CD14-positive monocyte (primary cell): ENCODE measurements around the gene ACRBP. TPM values are rescaled to one million over a fixed set of nuclear protein-coding genes. Genes with fewer than 3 reads are reported as not detected.

ENCODE experiments used
- DNase-seq, 3 donors: peaks; one replicate each; pipeline ENCODE4 v3.0.0-alpha.2; 2011 to 2022
- H2AFZ ChIP-seq: 2 replicates; pipeline ENCODE4 v1.6.0; 2012; ENCODE audit warnings: mild to moderate bottlenecking, low read depth, low read length, inconsistent platforms; ENCODE audit not compliant: insufficient read depth, poor library complexity, severe bottlenecking
- H3K27ac ChIP-seq, 2 donors: 1 replicate in 1 of 2; 2 replicates in 1 of 2; pipeline ENCODE4 v1.5.1; 2012 to 2013; ENCODE audit warnings: low read length in 2 of 2, control low read depth in 1 of 2, inconsistent platforms in 1 of 2, low read depth in 1 of 2, mild to moderate bottlenecking in 1 of 2
- H3K27me3 ChIP-seq, 2 donors: one replicate each; pipeline versions ENCODE4 v1.6.0 to v1.6.1; 2011 to 2013; ENCODE audit warnings: low read length in 2 of 2; ENCODE audit not compliant: control insufficient read depth in 2 of 2, insufficient read depth in 2 of 2
- H3K36me3 ChIP-seq, 2 donors: replicated peaks in 1 of 2; 1 replicate in 1 of 2; 2 replicates in 1 of 2; pipeline versions ENCODE4 v1.5.1 to v1.6.1; 2012 to 2013; ENCODE audit warnings: low read length in 2 of 2, control low read depth in 1 of 2, inconsistent platforms in 1 of 2, mild to moderate bottlenecking in 1 of 2; ENCODE audit not compliant: insufficient read depth in 2 of 2, control insufficient read depth in 1 of 2
- H3K4me1 ChIP-seq, 2 donors: 1 replicate in 1 of 2; 2 replicates in 1 of 2; pipeline versions ENCODE4 v1.5.1 to v1.6.1; 2012 to 2013; ENCODE audit warnings: low read length in 2 of 2, control low read depth in 1 of 2, inconsistent platforms in 1 of 2, mild to moderate bottlenecking in 1 of 2, moderate library complexity in 1 of 2; ENCODE audit not compliant: insufficient read depth in 2 of 2, control insufficient read depth in 1 of 2
- H3K4me2 ChIP-seq: replicated peaks from 2 replicates; pipeline ENCODE3; 2012; ENCODE audit warnings: low read length, moderate library complexity, mild to moderate bottlenecking; ENCODE audit not compliant: poor library complexity, severe bottlenecking; ENCODE audit errors: extremely low read depth
- H3K4me3 ChIP-seq, 3 experiments: fragments of 200-600 bp in 1 of 3; sonication (generic) in 1 of 3; replicated peaks in 1 of 3; 1 replicate in 2 of 3; 2 replicates in 1 of 3; pipeline ENCODE4 v1.5.1; 2011 to 2013; ENCODE audit warnings: low read length in 3 of 3, mild to moderate bottlenecking in 3 of 3, control low read depth in 2 of 3, low read depth in 2 of 3, inconsistent platforms in 1 of 3, moderate library complexity in 1 of 3
- H3K79me2 ChIP-seq: 2 replicates; pipeline ENCODE4 v1.6.0; 2012; ENCODE audit warnings: mild to moderate bottlenecking, control low read depth, inconsistent platforms, low read length, moderate library complexity; ENCODE audit not compliant: insufficient read depth
- H3K9ac ChIP-seq: 2 replicates; pipeline ENCODE4 v1.6.0; 2017; ENCODE audit warnings: low read length, mild to moderate bottlenecking; ENCODE audit not compliant: insufficient read depth, poor library complexity, severe bottlenecking
- H3K9me3 ChIP-seq, 2 donors: replicated peaks in 1 of 2; 1 replicate in 1 of 2; 2 replicates in 1 of 2; pipeline versions ENCODE4 v1.5.1 to v1.6.1; 2012 to 2013; ENCODE audit warnings: low read length in 2 of 2, control low read depth in 1 of 2; ENCODE audit not compliant: control insufficient read depth in 1 of 2, insufficient read depth in 1 of 2
- H4K20me1 ChIP-seq: 2 replicates; pipeline ENCODE4 v1.6.0; 2012; ENCODE audit warnings: mild to moderate bottlenecking, low read length, control low read depth, moderate library complexity; ENCODE audit not compliant: insufficient read depth
- H3K27ac Mint-ChIP-seq, 7 donors: one replicate each; pipeline ENCODE4 v1.8.0; 2020; ENCODE audit warnings: mild to moderate bottlenecking in 7 of 7, mixed read lengths in 7 of 7, moderate library complexity in 6 of 7, inconsistent platforms in 2 of 7
- H3K27me3 Mint-ChIP-seq, 3 donors: one replicate each; pipeline ENCODE4 v1.8.0; 2021 to 2022; ENCODE audit warnings: low read depth in 3 of 3, mild to moderate bottlenecking in 3 of 3, mixed read lengths in 3 of 3, moderate library complexity in 3 of 3, inconsistent platforms in 1 of 3
- H3K36me3 Mint-ChIP-seq, 2 donors: one replicate each; pipeline ENCODE4 v1.8.0; 2020; ENCODE audit warnings: mixed read lengths in 2 of 2, inconsistent platforms in 1 of 2, mild to moderate bottlenecking in 1 of 2
- H3K4me1 Mint-ChIP-seq: one replicate; pipeline ENCODE4 v1.8.0; 2020; ENCODE audit warnings: mild to moderate bottlenecking, mixed read lengths
- H3K4me3 Mint-ChIP-seq, 2 donors: one replicate each; pipeline ENCODE4 v1.8.0; 2020; ENCODE audit warnings: mild to moderate bottlenecking in 2 of 2, mixed read lengths in 2 of 2, moderate library complexity in 1 of 2
- H3K9me3 Mint-ChIP-seq, 7 donors: one replicate each; pipeline ENCODE4 v1.8.0; 2020 to 2022; ENCODE audit warnings: mixed read lengths in 7 of 7, mild to moderate bottlenecking in 6 of 7, moderate library complexity in 6 of 7, inconsistent platforms in 2 of 7
- CTCF ChIP-seq: fragments of 200-600 bp; IDR thresholded peaks from one replicate; pipeline ENCODE4 v1.8.0; 2022; ENCODE audit warnings: antibody characterized with exemption, mild to moderate bottlenecking
- WGBS: methylation state at CpG from one replicate; pipeline ENCODE4 v1.1.5; 2013; ENCODE audit warnings: missing lambda C conversion rate; ENCODE audit not compliant: insufficient coverage; 5-methylcytosine and 5-hydroxymethylcytosine counted together
- intact Hi-C, 2 donors: fragments of 100-400 bp; cut with micrococcal nuclease; formaldehyde crosslinking; loops; one replicate each; pipeline versions ENCODE4 v1.15.0 to v1.15.1; 2023
- polyA plus RNA-seq, 3 donors: library from polyadenylated mRNA; depleted of rRNA in 1 of 3; unstranded in 2 of 3; stranded (reverse) in 1 of 3; fragments of 300-500 nt in 2 of 3; fragments of >200 nt in 1 of 3; fragmentation: Illumina TruSeq in 2 of 3; gene quantifications; 1 replicate in 2 of 3; 2 replicates in 1 of 3; pipeline ENCODE4 v1.2.3, GENCODE V29; 2012 to 2021

ACRBP gene
- polyA plus RNA-seq, 3 donors: 10.2 to 28.3 (median 10.3) TPM

GRCh38 chr12:6604259-6605029 is 42.8 kb downstream of the ACRBP start:
- Mint-ChIP-seq H3K4me3 (no peak overlapping the region), H3K9me3 (no peaks in the 10 kb centered on the region), H3K27me3 (peaks cover 0 to 2% (median 2%) of the 10 kb centered on the region in 3 donors), H3K27ac (peak overlapping the region in 3 of 7 donors; percentile 38 to 75 (median 65)), H3K36me3 (peaks cover 53 to 57% of the 10 kb centered on the region in 2 donors), H3K4me1 (peaks cover 34% of the 10 kb centered on the region)
- H3K27ac ChIP-seq: no peak overlapping the region
- TF ChIP-seq CTCF: no peak
- peak overlapping the region; percentile 95 for H3K4me2 ChIP-seq
- DNase-seq: no peak
- peaks cover 37 to 42% of the 10 kb centered on the region in 2 donors for H3K36me3 ChIP-seq
- H3K9ac ChIP-seq: no peak overlapping the region
- WGBS: 100% methylated on average over 2 of the region's 6 CpGs
- peak overlapping the region in 1 of 3 experiments; percentile 94 for H3K4me3 ChIP-seq
- intact Hi-C loops: loop anchor here in 1 of 2 donors (5.0 kb wide), 1 partner anchor 32 kb away; no protein-coding TSS in a partner anchor
- H2AFZ ChIP-seq: no peak overlapping the region
- H3K79me2 ChIP-seq: peaks cover 65% of the 10 kb centered on the region
- H3K27me3 ChIP-seq: no peaks in the 10 kb centered on the region
- H3K9me3 ChIP-seq: peaks cover 0 to 7% of the 10 kb centered on the region in 2 donors
- peaks cover 59% of the 10 kb centered on the region for H4K20me1 ChIP-seq
- peaks cover 41 to 53% of the 10 kb centered on the region in 2 donors for H3K4me1 ChIP-seq

GRCh38 chr12:6603095-6603567 is 44.1 kb downstream of the ACRBP start:
- WGBS: 0% methylated on average over 1 of the region's 6 CpGs
- Mint-ChIP-seq H3K9me3 (no peaks in the 10 kb centered on the region), H3K36me3 (peaks cover 63 to 71% of the 10 kb centered on the region in 2 donors), H3K4me1 (peaks cover 34% of the 10 kb centered on the region), H3K27ac (peak overlapping the region in 4 of 7 donors; percentile 25 to 77 (median 63)), H3K27me3 (peaks cover 0 to 2% (median 2%) of the 10 kb centered on the region in 3 donors), H3K4me3 (no peak overlapping the region)
- H4K20me1 ChIP-seq: peaks cover 59% of the 10 kb centered on the region
- DNase-seq: no peak
- peaks cover 38 to 46% of the 10 kb centered on the region in 2 donors for H3K4me1 ChIP-seq
- H3K4me2 ChIP-seq: peak overlapping the region; percentile 28
- TF ChIP-seq CTCF: no peak
- peaks cover 70% of the 10 kb centered on the region for H3K79me2 ChIP-seq
- intact Hi-C loops: no loop called here
- no peaks in the 10 kb centered on the region for H3K27me3 ChIP-seq
- no peak overlapping the region for H3K9ac ChIP-seq
- peak overlapping the region; percentile 20 to 40 for H3K27ac ChIP-seq
- H3K9me3 ChIP-seq: no peaks in the 10 kb centered on the region
- peak overlapping the region in 1 of 3 experiments; percentile 13 for H3K4me3 ChIP-seq
- peaks cover 49 to 55% of the 10 kb centered on the region in 2 donors for H3K36me3 ChIP-seq
- no peak overlapping the region for H2AFZ ChIP-seq
